GM23338 (cell line): ENCODE data around the gene AP2B1.

Source experiments
- CREB1 ChIP-seq: fragments of 250-450 bp; sonication (Bioruptor Pico); IDR thresholded peaks from 2 replicates; pipeline ENCODE4 v1.5.0; 2020; ENCODE audit warnings: low read depth, mild to moderate bottlenecking, moderate library complexity
- EZH2 ChIP-seq: fragments of 200-600 bp; sonication (generic); IDR thresholded peaks from one replicate; pipeline ENCODE4 v1.8.0; 2017; ENCODE audit warnings: antibody characterized with exemption, mild to moderate bottlenecking, low read depth; ENCODE audit not compliant: unreplicated experiment
- EZH2phosphoT487 ChIP-seq: fragments of 200-600 bp; sonication (generic); IDR thresholded peaks from one replicate; pipeline ENCODE4 v1.8.1; 2018; ENCODE audit warnings: antibody characterized with exemption; ENCODE audit not compliant: unreplicated experiment
- JUNB ChIP-seq: IDR thresholded peaks from one replicate; pipeline ENCODE4 v1.6.1; 2016; ENCODE audit warnings: antibody characterized with exemption; ENCODE audit not compliant: unreplicated experiment
- NANOG ChIP-seq: IDR thresholded peaks from 2 replicates; pipeline ENCODE4 v1.6.1; 2016; ENCODE audit warnings: antibody characterized with exemption, borderline replicate concordance
- POLR2AphosphoS5 ChIP-seq: IDR thresholded peaks from 2 replicates; pipeline ENCODE4 v1.6.1; 2016; ENCODE audit warnings: antibody characterized with exemption, low read depth
- REST ChIP-seq: IDR thresholded peaks from one replicate; pipeline ENCODE4 v1.6.1; 2018; ENCODE audit warnings: antibody characterized with exemption; ENCODE audit not compliant: unreplicated experiment
- STAT1 ChIP-seq: IDR thresholded peaks from one replicate; pipeline ENCODE4 v1.6.1; 2016; ENCODE audit warnings: antibody characterized with exemption; ENCODE audit not compliant: unreplicated experiment
- ZNF114 ChIP-seq: fragments of 250-450 bp; sonication (Bioruptor Pico); IDR thresholded peaks from 2 replicates; pipeline ENCODE4 v1.5.0; 2020; ENCODE audit warnings: mild to moderate bottlenecking, moderate library complexity
- ZNF331 ChIP-seq: fragments of 250-450 bp; sonication (Bioruptor Pico); IDR thresholded peaks from 2 replicates; pipeline ENCODE4 v1.5.0; 2020; ENCODE audit warnings: low read depth, mild to moderate bottlenecking, moderate library complexity
- TF ChIP-seq, protein P1 (sequence below), 2 experiments: fragments of 200-600 bp in 1 of 2; sonication (generic) in 1 of 2; conservative IDR thresholded peaks; 2 replicates each; pipeline versions ENCODE4 v1.5.1 to v1.6.1; 2016 to 2017; ENCODE audit warnings: antibody characterized with exemption in 2 of 2, low read depth in 2 of 2, mild to moderate bottlenecking in 2 of 2, moderate library complexity in 1 of 2

- TF ChIP-seq POLR2AphosphoS5 (no peak), EZH2 (no peak), NANOG (no peak), REST (no peak), ZNF114 (CRISPR knock-in tag) (no peak), EZH2phosphoT487 (no peak), ZNF331 (no peak), CREB1 (no peak), JUNB (no peak), STAT1 (no peak)
- TF ChIP-seq, protein P1, sequence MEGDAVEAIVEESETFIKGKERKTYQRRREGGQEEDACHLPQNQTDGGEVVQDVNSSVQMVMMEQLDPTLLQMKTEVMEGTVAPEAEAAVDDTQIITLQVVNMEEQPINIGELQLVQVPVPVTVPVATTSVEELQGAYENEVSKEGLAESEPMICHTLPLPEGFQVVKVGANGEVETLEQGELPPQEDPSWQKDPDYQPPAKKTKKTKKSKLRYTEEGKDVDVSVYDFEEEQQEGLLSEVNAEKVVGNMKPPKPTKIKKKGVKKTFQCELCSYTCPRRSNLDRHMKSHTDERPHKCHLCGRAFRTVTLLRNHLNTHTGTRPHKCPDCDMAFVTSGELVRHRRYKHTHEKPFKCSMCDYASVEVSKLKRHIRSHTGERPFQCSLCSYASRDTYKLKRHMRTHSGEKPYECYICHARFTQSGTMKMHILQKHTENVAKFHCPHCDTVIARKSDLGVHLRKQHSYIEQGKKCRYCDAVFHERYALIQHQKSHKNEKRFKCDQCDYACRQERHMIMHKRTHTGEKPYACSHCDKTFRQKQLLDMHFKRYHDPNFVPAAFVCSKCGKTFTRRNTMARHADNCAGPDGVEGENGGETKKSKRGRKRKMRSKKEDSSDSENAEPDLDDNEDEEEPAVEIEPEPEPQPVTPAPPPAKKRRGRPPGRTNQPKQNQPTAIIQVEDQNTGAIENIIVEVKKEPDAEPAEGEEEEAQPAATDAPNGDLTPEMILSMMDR (conservative IDR thresholded peaks at IDR 0.05; ENCODE audit: low read depth in 2 of 2) = no peak
Measured at GRCh38 chr17:35586569-35587073, 501 bp upstream of the AP2B1 start.
